SKM-1 (cell line): ENCODE measurements around the gene MYO18A.
"Not testable (repeated sequence)": the region's sequence is repeated elsewhere in the genome, so short reads cannot be mapped to it uniquely, and the experiment has no call there.

Source experiments
- DNase-seq: peaks from one replicate; lab custom pipeline; 2025; ENCODE audit not compliant: unreplicated experiment; lab: John Stamatoyannopoulos, UW

The MYO18A gene, protein sequence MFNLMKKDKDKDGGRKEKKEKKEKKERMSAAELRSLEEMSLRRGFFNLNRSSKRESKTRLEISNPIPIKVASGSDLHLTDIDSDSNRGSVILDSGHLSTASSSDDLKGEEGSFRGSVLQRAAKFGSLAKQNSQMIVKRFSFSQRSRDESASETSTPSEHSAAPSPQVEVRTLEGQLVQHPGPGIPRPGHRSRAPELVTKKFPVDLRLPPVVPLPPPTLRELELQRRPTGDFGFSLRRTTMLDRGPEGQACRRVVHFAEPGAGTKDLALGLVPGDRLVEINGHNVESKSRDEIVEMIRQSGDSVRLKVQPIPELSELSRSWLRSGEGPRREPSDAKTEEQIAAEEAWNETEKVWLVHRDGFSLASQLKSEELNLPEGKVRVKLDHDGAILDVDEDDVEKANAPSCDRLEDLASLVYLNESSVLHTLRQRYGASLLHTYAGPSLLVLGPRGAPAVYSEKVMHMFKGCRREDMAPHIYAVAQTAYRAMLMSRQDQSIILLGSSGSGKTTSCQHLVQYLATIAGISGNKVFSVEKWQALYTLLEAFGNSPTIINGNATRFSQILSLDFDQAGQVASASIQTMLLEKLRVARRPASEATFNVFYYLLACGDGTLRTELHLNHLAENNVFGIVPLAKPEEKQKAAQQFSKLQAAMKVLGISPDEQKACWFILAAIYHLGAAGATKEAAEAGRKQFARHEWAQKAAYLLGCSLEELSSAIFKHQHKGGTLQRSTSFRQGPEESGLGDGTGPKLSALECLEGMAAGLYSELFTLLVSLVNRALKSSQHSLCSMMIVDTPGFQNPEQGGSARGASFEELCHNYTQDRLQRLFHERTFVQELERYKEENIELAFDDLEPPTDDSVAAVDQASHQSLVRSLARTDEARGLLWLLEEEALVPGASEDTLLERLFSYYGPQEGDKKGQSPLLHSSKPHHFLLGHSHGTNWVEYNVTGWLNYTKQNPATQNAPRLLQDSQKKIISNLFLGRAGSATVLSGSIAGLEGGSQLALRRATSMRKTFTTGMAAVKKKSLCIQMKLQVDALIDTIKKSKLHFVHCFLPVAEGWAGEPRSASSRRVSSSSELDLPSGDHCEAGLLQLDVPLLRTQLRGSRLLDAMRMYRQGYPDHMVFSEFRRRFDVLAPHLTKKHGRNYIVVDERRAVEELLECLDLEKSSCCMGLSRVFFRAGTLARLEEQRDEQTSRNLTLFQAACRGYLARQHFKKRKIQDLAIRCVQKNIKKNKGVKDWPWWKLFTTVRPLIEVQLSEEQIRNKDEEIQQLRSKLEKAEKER (N-terminal part only)

DNA sequence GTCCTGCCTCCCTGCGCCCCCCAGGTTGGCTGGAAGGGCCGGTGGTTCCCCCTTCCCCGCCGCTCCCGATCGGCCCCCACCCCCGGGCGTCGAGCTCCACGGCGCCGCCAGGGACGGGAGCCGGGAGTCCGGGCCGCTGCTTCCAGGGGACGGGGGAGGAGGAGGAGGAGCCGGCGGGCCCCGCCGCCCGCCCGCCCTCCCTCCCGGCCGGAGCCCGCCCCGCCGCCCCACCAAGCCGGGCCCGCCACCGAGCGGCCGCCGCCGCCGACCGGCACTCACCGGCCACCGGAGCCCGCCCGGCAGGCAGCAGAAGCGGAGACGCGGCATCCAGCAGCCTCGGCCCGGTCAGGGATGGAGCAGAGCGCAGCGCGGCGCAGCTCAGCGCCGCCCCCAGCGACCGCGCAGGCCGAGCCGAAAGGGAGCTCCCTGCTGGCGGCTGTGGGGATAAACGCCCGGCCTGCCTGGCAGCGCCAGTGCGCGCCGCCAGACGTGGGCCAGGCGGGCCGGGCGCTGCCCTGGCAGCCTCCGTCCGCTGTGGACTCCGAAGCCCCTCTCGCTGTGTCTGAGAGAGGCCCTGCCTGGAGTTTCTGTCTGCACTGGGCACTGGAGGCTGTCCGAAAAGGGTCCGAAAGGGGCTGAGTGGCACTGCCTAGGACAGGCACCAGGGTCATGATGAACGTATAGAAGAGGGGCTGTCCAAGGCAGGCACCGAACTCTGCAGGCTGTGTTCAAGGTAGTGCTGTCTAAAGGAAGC lies at the start of gene MYO18A:
TSS of gene MYO18A (minus strand) at position 365 of the 754 bp plus-strand sequence. CDS start 13,458 bp downstream, outside the sequence.
- peak; percentile 62 for DNase-seq

DNA sequence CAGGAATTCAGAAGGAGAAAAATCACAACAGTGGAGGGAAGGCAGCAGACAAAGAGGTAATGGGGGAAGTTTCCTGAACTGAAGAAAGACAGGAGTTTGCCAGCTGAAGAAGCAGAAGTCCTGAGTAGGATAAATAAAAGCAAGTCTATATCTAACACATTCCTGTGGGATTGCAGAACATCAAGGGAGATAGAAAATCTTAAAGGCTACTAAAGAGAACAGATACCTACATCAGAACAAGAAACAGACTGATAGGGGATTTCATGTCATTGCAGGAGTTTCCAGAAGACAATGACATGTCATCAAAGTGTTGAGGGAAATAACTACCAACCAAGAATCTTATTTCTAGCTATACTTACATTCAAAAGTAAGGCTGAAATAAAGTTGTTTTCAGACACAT lies 45.2 kb upstream of the MYO18A start:
- DNase-seq = no peak

DNA sequence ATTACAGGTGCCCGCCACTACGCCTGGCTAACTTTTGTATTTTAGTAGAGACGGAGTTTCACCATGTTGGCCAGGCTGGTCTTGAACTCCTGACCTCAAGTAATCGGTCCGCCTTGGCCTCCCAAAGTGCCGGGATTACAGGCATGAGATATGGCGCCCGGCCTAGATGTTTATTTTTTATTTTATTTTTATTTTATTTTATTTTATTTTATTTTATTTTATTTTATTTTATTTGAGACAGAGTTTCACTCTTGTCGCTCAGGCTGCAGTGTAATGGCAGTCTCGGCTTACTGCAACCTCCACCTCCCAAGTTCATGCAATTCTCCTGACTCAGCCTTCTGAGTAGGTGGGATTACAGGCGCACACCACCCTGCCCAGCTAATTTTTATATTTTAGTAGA lies 41.1 kb upstream of the MYO18A start:
- not testable (repeated sequence) for DNase-seq

DNA sequence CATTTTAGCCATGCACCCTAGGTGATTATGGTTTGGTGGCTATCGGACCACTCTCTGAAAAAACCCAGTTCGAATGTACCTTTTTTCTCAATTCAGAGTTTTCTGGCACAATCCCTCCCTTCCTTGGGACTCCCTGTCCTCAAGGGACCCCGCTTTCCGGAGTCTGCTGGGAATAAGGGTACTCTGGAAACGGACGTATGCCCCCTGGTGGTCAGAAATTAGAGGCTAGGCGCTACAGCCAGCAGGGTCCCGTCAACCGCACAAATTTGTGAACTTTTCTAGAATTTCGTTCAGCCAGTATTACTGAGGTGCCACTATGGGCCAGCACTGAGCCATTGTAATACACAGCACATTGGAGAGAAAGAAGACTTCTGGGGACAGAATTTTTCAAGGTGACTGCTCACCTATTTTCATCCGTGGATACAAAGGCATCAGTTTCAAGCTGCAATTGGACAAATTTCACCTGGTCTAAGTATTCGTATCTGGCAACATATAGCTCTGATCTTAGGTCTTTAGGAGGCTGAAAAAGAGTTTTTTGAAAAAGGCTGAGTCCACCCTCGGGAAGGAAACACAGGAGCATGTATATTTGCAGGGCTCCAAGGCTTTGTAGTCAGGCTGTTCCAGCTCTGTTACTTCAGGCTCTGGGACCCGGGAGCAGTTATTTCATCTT lies 39.3 kb upstream of the MYO18A start:
- DNase-seq = peak; percentile 75

DNA sequence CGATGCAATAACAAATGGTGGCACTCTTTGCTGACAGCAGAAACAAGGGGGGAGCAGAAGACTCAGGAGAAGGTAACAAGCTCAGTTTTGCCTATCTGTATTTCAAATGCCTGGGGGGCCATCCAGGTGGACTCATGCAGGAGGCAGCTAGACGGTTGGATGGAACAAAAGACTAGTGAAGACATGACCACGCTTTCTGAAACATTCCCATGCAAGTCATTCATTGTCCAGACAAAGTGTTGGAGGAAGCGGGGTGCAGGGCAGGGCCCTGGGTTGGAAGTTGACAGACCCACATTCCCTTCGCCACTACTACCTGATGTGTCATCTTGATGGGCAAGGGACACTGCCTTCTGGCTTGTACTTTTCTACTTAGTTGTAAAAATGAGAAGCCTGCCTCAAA lies 36.7 kb upstream of the MYO18A start:
- DNase-seq = no peak

DNA sequence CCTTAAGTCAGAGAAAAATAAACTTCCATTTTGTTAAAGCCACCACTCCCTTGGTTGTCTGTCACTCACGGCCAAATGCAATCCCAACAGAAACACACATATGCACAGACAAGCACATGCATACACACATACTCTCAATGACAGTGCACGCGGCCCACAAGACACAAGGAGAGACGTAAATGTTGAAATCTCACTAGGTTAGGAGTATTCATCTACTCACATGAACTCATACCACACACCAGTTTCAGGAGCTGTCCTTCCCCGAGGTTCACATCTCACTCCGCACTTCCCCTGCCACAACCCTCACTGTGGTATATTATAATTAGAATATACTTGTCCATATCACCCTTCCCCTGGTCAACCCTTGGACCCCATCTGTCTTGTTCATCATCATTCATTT lies 36.0 kb upstream of the MYO18A start:
- DNase-seq = no peak

DNA sequence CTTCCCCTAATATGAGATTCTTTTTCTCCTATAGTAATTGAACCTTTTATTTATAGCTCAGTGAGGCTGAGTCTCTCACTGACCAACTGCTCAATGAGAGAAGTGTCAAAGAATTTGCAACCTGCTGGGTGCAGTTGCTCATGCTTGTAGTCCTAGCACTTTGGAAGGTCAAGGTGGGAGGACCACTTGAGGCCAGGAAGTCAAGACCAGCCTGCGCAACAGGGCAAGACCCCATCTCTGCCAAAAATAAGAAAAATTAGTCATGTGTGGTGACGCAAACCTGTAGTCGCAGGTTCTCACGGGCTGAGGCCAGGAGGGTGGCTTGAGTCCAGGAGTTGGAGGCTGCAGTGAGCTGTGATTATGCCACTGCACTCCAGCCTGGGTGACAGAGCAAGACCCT lies 35.5 kb upstream of the MYO18A start:
- no peak for DNase-seq

DNA sequence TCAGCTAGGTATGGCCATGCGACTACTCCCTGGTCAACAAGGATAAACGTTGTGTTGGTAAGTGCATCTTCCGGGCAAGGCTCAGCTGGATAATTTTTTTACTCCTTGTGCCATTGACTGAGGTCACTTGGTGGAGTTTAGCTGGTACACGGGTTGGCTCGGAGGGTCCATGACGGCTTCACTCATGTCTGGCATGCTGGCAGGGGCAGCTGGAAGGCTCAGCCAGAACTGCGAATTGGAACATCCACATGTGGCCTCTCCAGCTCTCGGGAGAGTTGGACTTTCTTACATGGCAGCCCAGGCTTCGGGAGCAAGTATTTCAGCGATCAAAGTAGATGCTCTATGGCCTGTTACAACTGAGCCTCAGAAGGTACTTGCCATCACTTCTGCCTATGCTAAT lies 35.0 kb upstream of the MYO18A start:
- DNase-seq = no peak

DNA sequence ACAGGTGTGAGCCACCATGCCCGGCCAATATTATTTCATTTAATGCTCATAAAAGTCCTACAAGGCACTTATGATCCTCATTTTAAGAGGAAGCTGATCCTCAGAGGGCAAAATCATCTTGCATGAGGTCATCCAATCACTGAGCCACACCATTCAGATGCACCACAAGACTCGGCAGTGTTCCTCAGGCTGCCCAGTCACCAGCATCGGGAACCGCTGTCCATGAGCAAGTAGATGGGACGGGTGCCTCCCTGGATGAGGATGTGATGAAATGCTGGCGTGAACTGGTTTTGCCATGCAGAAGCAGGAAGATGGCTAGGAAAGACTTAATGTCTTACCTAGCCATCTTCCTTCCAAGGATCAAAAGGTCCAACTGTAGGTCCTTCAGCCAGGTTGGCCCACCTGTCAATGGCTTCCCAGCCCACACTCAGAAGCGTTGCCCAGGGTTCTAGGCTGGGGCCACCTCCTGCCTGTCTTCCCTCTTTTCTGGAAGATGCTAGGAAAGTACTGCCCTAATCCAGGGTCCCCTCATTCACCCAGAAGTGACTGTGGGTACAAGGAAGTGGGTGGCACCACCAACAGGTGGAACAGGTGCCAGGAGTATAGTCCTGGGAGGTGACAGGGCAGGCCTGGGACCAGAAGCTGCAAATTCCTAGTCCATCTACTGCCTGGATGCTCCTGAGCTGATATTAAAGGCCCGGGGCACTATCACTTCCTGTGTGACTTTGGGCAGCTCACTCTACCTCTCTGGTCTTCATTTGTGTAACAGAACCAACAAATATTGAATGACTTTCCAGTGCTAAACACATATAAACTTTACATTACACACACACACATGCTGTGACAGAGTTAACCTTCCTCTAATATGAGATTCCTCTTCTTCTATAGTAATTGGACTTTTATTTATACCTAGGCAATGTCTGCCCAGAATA lies 34.3 kb upstream of the MYO18A start:
- no peak for DNase-seq

DNA sequence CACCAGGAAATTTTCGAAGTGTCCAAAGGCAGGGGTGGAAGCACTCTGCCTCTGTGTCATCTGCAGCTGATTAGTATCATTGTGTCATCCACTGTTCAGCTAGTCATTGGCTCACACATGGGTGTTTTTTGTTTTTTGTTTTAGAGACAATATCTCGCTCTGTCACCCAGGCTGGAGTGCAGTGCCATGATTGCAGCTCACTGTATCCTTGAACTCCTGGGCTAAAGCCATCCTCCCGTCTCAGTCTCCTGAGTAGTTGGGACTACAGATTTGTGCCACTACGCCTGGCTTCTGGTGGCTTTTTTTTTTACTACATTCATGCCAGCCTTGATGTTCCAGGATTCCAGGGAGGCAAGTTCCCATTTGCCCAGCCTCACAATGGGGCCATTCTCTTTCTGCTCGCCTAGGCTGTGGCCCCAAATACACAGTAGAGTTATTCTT lies 32.5 kb upstream of the MYO18A start:
- no peak for DNase-seq

DNA sequence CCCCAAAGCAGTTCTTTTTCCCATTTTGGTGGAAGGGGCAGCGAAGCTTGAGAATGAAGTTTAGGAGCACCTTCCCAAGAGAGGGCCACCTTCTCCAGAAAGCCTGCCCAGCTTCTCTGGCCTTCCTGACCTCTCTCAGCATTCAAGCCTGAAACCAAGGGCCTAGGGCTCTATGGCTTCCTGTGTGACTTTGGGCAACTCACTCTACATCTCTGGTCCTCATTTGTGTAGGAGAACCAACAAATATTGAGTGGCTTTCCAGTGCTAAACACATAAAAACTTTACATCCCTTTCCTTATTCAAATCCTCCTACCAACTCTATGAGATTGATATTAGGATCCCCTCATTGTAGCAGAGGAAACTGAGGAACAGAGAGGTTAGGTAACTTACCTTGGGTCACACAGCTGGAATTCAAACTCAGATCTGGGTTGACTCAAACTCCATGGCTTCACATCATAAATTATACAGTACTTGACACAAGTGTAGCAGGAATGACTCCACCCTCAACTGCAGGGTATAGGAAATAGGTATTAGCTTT lies 32.0 kb upstream of the MYO18A start:
- DNase-seq = no peak

DNA sequence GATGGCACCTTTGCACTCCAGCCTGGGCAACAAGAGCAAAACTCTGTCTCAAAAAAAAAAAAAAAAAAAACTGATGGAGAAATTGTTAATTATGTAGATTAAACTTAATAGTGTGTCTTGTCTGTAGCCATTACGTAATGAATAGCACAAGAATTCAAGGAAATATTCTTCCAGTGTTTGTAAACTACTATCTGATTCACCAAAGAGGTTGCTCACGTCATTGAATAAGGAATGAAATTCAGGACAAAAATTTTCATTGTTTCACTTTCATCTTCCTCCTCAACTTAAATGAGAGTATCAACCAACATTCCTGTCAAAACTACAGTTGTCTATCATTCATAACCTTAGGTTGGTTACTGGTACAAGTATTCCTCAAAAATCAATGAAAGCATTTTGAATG lies 30.7 kb upstream of the MYO18A start:
- DNase-seq = no peak

DNA sequence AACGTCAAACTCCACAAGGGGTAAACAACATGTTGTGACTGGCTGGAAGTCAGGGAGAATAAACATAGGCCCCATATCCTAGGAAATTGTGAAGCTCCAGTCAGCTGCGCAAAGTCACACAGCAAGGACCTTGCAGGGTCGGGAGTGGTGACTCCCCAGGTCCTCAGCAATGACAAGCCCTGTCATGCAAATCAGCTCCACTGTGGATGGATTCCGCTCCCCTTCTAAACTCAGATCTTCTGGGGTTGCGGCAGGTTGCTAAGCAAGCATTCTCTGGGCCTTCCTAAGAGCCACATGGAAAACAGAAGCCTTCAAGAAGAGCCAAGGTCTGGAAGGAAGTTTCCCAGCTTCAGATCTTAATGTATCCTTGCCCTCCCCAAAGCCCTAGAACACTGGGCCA lies 28.9 kb upstream of the MYO18A start:
- DNase-seq = no peak

DNA sequence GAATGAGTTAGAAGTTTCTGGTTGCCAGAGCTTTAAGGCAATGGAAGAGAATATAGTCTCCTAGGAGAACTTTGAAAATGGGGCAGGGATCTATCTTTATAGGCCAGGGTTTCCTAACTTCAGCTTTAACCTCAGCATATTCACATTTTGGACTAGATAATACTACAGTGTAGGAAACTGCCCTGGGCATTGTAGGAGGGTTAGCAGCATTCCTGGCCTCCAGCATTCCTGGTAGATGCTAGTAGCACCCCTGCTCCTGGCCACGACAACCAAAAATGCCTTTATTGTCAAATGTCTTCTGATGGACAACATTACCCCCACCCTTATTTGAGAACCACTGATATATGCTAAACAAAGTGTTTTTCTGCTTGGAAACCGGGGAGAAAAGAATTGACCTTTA lies 27.8 kb upstream of the MYO18A start:
- no peak for DNase-seq

DNA sequence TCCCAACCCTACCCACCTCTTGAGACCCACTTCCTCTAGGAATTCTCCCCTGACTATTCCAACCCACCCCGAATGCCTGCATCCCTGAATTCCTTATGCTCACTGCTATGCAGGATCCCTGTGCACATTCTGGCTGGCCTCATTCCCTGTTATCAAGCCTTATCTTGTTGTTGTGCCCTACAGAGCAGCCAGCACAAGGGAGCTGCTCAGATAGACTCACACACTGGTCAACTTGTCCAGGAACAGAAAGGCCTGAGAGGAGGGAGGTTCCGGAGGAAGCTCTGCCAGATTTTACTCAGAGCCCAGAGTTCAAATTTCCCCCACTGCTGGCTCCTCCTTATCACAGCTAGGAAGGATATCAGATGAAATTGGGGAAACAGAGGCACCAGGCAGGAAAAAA lies 24.8 kb upstream of the MYO18A start:
- DNase-seq = no peak

DNA sequence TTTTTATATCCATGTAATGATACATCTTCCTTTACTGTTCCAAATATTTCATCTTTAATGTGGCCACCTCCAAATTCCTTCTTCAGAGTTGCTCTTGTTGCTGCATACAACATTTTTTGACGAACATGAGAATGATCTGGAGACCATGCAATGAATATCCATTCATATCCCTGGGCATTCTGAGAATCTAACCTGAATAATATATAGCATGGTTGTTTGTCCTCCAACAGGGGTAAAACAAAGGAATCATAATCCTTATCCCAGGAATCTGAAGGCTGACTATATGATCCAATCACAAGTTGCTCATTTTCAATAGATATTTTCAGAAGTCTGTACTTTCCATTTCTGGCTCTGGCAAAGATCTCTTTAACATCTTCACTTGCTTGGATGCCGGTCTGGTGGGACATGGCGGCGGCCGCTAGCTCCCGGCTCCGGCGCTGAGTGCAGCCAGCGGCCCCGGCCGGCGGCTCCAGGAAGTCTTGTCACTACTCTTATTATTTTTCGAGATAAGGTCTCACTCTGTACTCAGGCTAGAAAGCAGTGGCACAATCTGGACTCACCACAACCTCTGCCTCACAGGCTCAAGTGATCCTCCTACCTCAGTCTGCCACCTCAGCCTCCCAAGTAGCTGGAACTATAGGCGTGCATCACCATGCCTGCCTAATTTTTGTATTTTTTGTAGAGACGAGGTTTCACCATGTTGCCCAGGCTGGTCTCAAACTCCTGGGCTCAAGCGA lies 24.0 kb upstream of the MYO18A start:
- not testable (repeated sequence) for DNase-seq

DNA sequence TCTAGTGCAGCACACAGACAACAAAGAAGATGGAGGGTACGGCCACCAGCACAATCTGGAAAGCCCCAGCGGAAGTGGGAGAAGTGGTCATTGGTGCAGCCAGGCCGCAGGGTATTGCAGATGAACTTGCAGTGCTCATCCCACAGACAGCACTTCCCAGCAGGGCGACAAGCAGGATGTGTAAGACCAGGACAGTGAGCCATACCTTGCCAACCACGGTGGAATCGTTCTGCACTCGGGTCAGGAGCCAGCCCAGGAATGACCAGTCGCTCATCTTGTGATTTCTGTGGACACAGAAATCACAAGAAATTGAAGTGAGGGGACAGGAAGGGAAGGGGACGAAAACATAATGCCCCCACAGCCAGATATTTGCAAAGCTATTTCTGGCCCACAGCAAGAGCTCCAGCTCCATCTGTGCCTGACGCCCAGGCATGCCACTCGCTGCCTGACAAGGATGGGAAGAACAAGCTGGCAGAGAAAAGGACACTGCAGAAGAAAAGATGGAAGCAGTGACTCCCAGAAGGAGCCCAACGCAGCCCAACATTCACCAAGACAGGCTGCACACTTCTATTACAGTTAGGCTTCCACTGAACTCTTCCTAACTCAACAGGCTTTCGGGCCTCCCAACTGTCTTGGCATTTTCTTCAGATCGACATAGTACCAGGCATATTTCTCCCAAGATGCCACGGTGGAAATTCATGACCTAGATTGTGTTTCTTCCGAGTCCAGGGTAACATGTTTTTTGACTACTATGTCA lies 17.5 kb upstream of the MYO18A start:
- no peak for DNase-seq
